PC-9 (cell line): ENCODE measurements around the gene ZNF646. TPM values are rescaled to one million over a fixed set of nuclear protein-coding genes. Genes with fewer than 3 reads are reported as not detected.
"Not testable (repeated sequence)": the region's sequence is repeated elsewhere in the genome, so short reads cannot be mapped to it uniquely, and the experiment has no call there.

Source experiments
- BruUV-seq: library from RNA; stranded (reverse); fragments of 400-500 nt; replicated peaks from 2 replicates; lab custom pipeline; 2021; lab: Mats Ljungman, UMichigan
- CTCF ChIA-PET: fragments of 300-600 bp; sonication (Branson Sonifier 250); formaldehyde crosslinking; loops from one replicate; lab custom pipeline; 2022; ENCODE audit warnings: antibody characterized with exemption; lab: Charles Lee
- POLR2A ChIA-PET: fragments of 300-600 bp; sonication (Branson Sonifier 250); formaldehyde crosslinking; loops from one replicate; lab custom pipeline; 2022; ENCODE audit warnings: antibody characterized with exemption; ENCODE audit not compliant: unreplicated experiment; lab: Charles Lee
- DNase-seq, 2 experiments: peaks; one replicate each; pipeline versions ENCODE4 v3.0.0 to v3.0.0-alpha.2; 2015 to 2022; ENCODE audit warnings: mixed read lengths in 1 of 2
- H2AFZ ChIP-seq: fragments of 200-600 bp; sonication (generic); 2 replicates; pipeline ENCODE4 v1.8.1; 2017; ENCODE audit warnings: antibody characterized with exemption
- H3F3A ChIP-seq: fragments of 200-600 bp; sonication (generic); 2 replicates; pipeline ENCODE4 v1.8.1; 2017; ENCODE audit warnings: antibody characterized with exemption, mild to moderate bottlenecking, low read depth; ENCODE audit not compliant: insufficient read depth
- H3K27ac ChIP-seq: fragments of 200-600 bp; sonication (generic); 2 replicates; pipeline ENCODE4 v1.6.1; 2016; ENCODE audit warnings: mixed run types
- H3K27me3 ChIP-seq: fragments of 200-600 bp; sonication (generic); 2 replicates; pipeline ENCODE4 v1.6.1; 2016; ENCODE audit warnings: low read depth, mixed run types; ENCODE audit not compliant: insufficient read depth
- H3K36me3 ChIP-seq: fragments of 200-600 bp; sonication (generic); 2 replicates; pipeline ENCODE4 v1.6.1; 2016; ENCODE audit warnings: low read depth, mixed run types
- H3K4me1 ChIP-seq: fragments of 200-600 bp; sonication (generic); replicated peaks from 2 replicates; pipeline ENCODE4 v1.6.1; 2016; ENCODE audit warnings: mixed run types; ENCODE audit not compliant: insufficient read depth
- H3K4me2 ChIP-seq: fragments of 200-600 bp; sonication (generic); 2 replicates; pipeline ENCODE4 v1.6.1; 2017; ENCODE audit warnings: mixed run types
- H3K4me3 ChIP-seq: fragments of 200-600 bp; sonication (generic); 2 replicates; pipeline ENCODE4 v1.6.1; 2016; ENCODE audit warnings: mixed run types
- H3K79me2 ChIP-seq: fragments of 200-600 bp; sonication (generic); 2 replicates; pipeline ENCODE4 v1.6.1; 2017; ENCODE audit warnings: low read depth, mixed run types
- H3K9me2 ChIP-seq: fragments of 200-600 bp; sonication (generic); 2 replicates; pipeline ENCODE4 v1.8.1; 2017; ENCODE audit warnings: mild to moderate bottlenecking; ENCODE audit not compliant: insufficient read depth
- H3K9me3 ChIP-seq: fragments of 200-600 bp; sonication (generic); 2 replicates; pipeline ENCODE4 v1.8.1; 2016; ENCODE audit warnings: low read depth; ENCODE audit not compliant: insufficient read depth
- H4K20me1 ChIP-seq: fragments of 200-600 bp; sonication (generic); 2 replicates; pipeline ENCODE4 v1.8.1; 2017; ENCODE audit not compliant: insufficient read depth
- EZH2 ChIP-seq: fragments of 200-600 bp; sonication (generic); IDR thresholded peaks from 2 replicates; pipeline ENCODE4 v1.8.0; 2017; ENCODE audit warnings: antibody characterized with exemption, low read depth
- intact Hi-C: fragments of 100-400 bp; cut with micrococcal nuclease; formaldehyde crosslinking; loops from one replicate; pipeline ENCODE4 v1.10.0; 2022; ENCODE audit not compliant: unreplicated experiment
- total RNA-seq: library from RNA; stranded (reverse); gene quantifications from 2 replicates; pipeline ENCODE4 v1.2.3, GENCODE V29; 2021
- TF ChIP-seq, protein P1 (sequence below): fragments of 200-600 bp; sonication (generic); conservative IDR thresholded peaks from 2 replicates; pipeline ENCODE4 v1.6.1; 2017; ENCODE audit warnings: mixed run types, antibody characterized with exemption, mild to moderate bottlenecking, moderate library complexity

The ZNF646 gene
- total RNA-seq, 1 experiment from 2014 or later: 25.4 TPM

- H3K36me3 ChIP-seq: no peaks in the 10 kb centered on the region
- no peaks in the 10 kb centered on the region for H4K20me1 ChIP-seq
- ChIA-PET POLR2A (interaction anchor here (0.8 kb wide), 1 partner anchor 24 kb away, joined by 5 read pairs; the partner anchor contains the start of gene KAT8), CTCF (interaction anchor here (1.5 kb wide), 1 partner anchor 109 kb away, joined by 5 read pairs; the partner anchor contains the start of gene HSD3B7)
- peak in 1 of 2 experiments; percentile 26 for DNase-seq
- 0 out of 2 replicates have a peak, but pooled peaks cover 3% of the 10 kb centered on the region for H3K4me1 ChIP-seq
- TF ChIP-seq, protein P1, sequence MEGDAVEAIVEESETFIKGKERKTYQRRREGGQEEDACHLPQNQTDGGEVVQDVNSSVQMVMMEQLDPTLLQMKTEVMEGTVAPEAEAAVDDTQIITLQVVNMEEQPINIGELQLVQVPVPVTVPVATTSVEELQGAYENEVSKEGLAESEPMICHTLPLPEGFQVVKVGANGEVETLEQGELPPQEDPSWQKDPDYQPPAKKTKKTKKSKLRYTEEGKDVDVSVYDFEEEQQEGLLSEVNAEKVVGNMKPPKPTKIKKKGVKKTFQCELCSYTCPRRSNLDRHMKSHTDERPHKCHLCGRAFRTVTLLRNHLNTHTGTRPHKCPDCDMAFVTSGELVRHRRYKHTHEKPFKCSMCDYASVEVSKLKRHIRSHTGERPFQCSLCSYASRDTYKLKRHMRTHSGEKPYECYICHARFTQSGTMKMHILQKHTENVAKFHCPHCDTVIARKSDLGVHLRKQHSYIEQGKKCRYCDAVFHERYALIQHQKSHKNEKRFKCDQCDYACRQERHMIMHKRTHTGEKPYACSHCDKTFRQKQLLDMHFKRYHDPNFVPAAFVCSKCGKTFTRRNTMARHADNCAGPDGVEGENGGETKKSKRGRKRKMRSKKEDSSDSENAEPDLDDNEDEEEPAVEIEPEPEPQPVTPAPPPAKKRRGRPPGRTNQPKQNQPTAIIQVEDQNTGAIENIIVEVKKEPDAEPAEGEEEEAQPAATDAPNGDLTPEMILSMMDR: no peak
- no peak for TF ChIP-seq EZH2
- H3K79me2 ChIP-seq: peaks cover 4% of the 10 kb centered on the region; the same call in 1 of the 2 replicates
- H2AFZ ChIP-seq: peak overlapping the region; percentile 97
- BruUV-seq: no TSS peak
- no peaks in the 10 kb centered on the region for H3K27me3 ChIP-seq
- no peaks in the 10 kb centered on the region for H3K9me3 ChIP-seq
- H3K4me3 ChIP-seq: peak overlapping the region; percentile 71
- H3K27ac ChIP-seq: peak overlapping the region; percentile 35
- H3K9me2 ChIP-seq: no peaks in the 10 kb centered on the region
- intact Hi-C loops: loop anchor here (1.0 to 10.0 kb wide), 5 partner anchors 23 to 291 kb away; partner anchors contain the start of genes HSD3B7, KAT8 and STX4
- H3F3A ChIP-seq: peaks cover 24% of the 10 kb centered on the region
- peak overlapping the region; percentile 90 for H3K4me2 ChIP-seq
Measured at GRCh38 chr16:31094088-31094423, 19.8 kb downstream of the ZNF646 start.

- no peaks in the 10 kb centered on the region for H3K9me3 ChIP-seq
- TF ChIP-seq, protein P1: no peak
- no peak for TF ChIP-seq EZH2
- DNase-seq: peak; percentile 97 to 99
- no peaks in the 10 kb centered on the region for H3K9me2 ChIP-seq
- H3K79me2 ChIP-seq: peaks cover 4% of the 10 kb centered on the region; the same call in 1 of the 2 replicates
- peaks cover 24% of the 10 kb centered on the region for H3F3A ChIP-seq
- H3K36me3 ChIP-seq: no peaks in the 10 kb centered on the region
- peak within 1 kb of the TSS; percentile 71 for H3K4me3 ChIP-seq
- peak within 1 kb of the TSS; percentile 97 for H2AFZ ChIP-seq
- no TSS peak for BruUV-seq
- peak within 1 kb of the TSS; percentile 90 for H3K4me2 ChIP-seq
- H3K4me1 ChIP-seq: 0 out of 2 replicates have a peak, but pooled peaks cover 3% of the 10 kb centered on the region
- ChIA-PET POLR2A (interaction anchor here (0.8 kb wide), 1 partner anchor 23 kb away, joined by 5 read pairs; the partner anchor contains the start of gene KAT8), CTCF (interaction anchor here (0.7 to 1.5 kb wide), 2 partner anchors 63 to 109 kb away, joined by 4 to 5 read pairs; partner anchors contain the start of gene HSD3B7)
- H3K27me3 ChIP-seq: no peaks in the 10 kb centered on the region
- H4K20me1 ChIP-seq: no peaks in the 10 kb centered on the region
- peak within 1 kb of the TSS; percentile 35 for H3K27ac ChIP-seq
- intact Hi-C loops: loop anchor here (1.0 to 10.0 kb wide), 5 partner anchors 23 to 290 kb away; partner anchors contain the start of genes HSD3B7, KAT8 and STX4
Measured at GRCh38 chr16:31094424-31095120, 20.4 kb downstream of the ZNF646 start, which contains the start of gene VKORC1. Gene VKORC1 (minus strand): TSS chr16:31094797. CDS start chr16:31094729, 68 bp downstream.

DNA sequence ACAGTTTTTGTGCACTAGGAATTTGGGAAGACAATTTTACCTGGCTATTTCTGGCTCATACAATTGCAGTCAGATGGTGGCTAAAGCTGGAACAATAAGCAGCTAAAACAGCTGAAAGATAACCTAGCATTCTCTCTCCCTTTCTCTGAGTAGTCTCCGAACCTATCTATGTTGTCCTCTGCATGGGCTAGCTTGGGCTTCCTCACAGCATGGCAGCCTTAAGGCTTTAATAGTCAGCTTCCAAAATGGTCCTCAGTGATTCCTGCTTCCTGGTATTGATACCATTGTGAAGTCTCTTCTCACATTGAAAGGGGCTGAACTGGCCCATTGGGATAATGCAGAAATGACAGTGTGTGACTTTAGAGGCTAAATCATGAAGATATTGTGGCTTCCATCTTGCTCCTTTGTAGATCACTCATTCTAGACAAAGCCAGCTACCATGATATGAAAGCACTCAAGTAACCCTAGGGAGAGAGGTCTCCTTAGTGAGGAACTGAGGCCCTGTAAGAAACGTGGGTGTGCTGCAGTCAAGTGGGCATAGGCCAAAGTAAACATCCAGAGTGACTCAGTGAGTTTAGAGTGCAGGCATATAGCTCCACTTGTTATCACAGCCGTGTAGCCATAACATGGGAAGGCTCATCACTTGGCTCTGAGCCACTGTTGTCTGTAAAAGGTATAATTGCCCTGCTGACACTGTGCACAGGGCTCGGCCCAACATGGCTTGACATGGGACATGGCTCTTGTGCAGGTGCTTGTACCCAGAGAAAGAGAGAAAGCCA is 25.8 kb downstream of the ZNF646 start:
- Histone ChIP-seq H3K9me2 (no peaks in the 10 kb centered on the region), H4K20me1 (no peaks in the 10 kb centered on the region), H3K27me3 (no peaks in the 10 kb centered on the region), H3K36me3 (no peaks in the 10 kb centered on the region), H3K9me3 (no peaks in the 10 kb centered on the region), H3K27ac (no peak overlapping the region), H3F3A (peaks cover 27% of the 10 kb centered on the region; the same call in 1 of the 2 replicates), H2AFZ (no peak overlapping the region), H3K4me2 (no peak overlapping the region), H3K4me3 (no peak overlapping the region), H3K4me1 (no peaks in the 10 kb centered on the region), H3K79me2 (no peaks in the 10 kb centered on the region)
- intact Hi-C loops: loop anchor here (10.0 kb wide), 1 partner anchor 285 kb away; no protein-coding TSS in a partner anchor
- no TSS peak for BruUV-seq
- DNase-seq: no peak
- CTCF ChIA-PET: interaction anchor here (0.7 kb wide), 1 partner anchor 274 kb away, joined by 4 read pairs; no protein-coding TSS in a partner anchor
- POLR2A ChIA-PET: interaction anchor here (0.6 kb wide), 1 partner anchor 15 kb away, joined by 3 read pairs; no protein-coding TSS in a partner anchor
- TF ChIP-seq, protein P1: no peak
- no peak for TF ChIP-seq EZH2

DNA sequence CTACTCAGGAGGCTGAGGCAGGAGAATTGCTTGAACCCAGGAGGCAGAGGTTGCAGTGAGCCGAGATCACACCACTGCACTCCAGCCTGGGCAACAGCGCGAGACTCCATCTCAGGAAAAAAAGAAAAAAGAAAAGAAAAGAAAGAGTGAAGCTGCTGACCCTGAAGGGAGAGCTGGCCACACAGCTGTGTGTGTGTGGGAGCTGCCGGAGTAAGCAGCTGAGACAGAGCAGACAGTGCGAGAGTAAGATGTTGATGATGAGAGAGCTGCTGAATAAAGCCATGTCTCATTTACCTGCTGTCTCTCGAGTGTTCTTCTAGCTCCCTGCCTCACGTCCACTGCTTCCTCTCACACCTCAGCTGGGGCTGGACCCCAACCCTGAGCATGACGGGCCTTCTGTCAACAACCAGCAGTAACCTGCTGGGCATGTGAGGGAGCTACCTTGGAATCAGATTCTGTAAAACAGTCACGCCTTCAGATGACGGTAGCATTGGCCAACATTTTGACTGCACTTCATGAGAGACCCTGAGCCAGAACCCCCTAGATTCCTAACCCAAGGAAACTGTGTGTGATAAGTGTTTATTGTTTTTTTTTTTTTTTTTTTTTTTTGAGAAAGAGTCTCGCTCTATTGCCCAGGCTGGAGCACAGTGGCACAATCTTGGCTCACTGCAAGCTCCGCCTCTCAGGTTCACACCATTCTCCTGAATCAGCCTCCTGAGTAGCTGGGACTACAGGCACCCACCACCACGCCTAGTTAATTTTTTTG is 26.8 kb downstream of the ZNF646 start:
- H3K27ac ChIP-seq, H3K4me2 ChIP-seq, H3K4me3 ChIP-seq, H2AFZ ChIP-seq, H4K20me1 ChIP-seq, BruUV-seq, H3K36me3 ChIP-seq, H3K9me2 ChIP-seq, DNase-seq, H3K9me3 ChIP-seq, intact Hi-C loops, H3K27me3 ChIP-seq, H3K4me1 ChIP-seq, H3K79me2 ChIP-seq: not testable (repeated sequence)
- H3F3A ChIP-seq: peaks cover 20% of the 10 kb centered on the region; the same call in 1 of the 2 replicates
- POLR2A ChIA-PET: interaction anchor here (0.6 kb wide), 1 partner anchor 37 kb away, joined by 3 read pairs; no protein-coding TSS in a partner anchor
- CTCF ChIA-PET: interaction anchor here (0.6 kb wide), 1 partner anchor 41 kb away, joined by 3 read pairs; no protein-coding TSS in a partner anchor
